Stimulated activated CD4-positive, alpha-beta T cell treated with anti-CD3 and anti-CD28 coated beads, Interleukin-1b, Interleukin-23, amount 100 ng/mL, for 4 hours (primary cell): Measurements from ENCODE around the gene NAE1.
"Not testable (repeated sequence)": the region's sequence is repeated elsewhere in the genome, so short reads cannot be mapped to it uniquely, and the experiment has no call there.

Experiments used
- DNase-seq, 2 donors: peaks; one replicate each; pipeline ENCODE4 v3.0.0-alpha.2; 2020; ENCODE audit warnings: low read depth in 2 of 2

NAE1 gene

DNA sequence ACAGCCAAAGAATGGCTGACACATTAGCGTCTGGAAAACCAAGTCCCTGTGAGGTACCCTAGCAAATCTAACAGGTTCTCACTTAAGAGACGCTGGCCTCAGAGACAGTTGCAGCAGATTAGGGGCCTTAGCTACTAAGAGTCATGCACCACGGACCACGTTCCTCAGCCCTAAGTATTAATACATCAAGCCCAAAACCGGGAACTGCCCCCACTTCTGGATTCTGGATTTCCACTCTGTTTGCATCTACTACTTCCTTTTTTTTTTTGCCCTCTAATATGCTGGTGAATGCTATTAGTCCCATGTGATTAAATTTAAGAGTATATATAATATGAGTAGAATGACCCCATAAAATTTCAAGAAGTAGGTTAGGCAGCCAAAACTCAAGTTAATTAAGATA is 28.6 kb downstream of the NAE1 start:
- DNase-seq: no peak

DNA sequence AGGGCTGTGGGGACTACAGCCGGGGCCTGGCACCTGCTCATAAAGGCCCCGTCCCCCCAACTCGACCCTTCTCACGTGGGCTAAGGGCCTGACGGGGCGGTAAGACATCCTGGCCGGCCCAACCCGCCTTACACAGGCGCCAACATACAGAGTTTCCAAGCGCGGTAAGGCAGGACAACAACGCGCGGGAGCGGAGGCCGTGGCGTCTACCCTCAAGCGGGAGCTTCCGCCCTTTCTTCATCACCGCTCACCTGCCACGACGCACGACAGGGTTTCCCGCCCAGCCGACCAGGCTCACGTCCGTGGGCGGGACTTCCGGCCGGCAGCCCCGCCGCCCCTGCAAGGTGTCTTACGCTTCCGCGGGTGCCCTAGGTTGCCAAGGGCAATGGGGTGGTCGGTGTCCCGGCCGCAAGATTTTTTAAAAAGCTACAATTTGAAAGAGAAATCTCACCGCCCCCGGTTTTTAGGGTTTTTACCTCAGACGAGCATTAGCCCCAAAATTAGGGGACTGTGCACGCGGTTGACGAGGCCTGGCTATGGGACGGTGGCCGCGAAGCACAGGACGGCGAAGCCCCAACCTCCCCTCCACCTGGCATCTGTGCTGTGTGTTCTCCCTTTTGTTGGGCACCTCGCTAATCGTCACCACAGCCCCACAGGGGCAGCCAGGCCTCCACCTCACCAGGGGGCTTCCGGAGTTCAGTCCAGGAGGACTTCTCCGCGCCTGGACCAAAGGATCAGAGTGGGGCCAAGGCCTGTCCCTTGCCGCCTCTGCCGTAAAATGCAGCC is 29.3 kb downstream of the NAE1 start, which contains the start of gene TERB1:
Gene TERB1 (minus strand): TSS at position 265 of the 786 bp plus-strand sequence. CDS start 4,786 bp downstream, outside the sequence.
- DNase-seq: no peak

DNA sequence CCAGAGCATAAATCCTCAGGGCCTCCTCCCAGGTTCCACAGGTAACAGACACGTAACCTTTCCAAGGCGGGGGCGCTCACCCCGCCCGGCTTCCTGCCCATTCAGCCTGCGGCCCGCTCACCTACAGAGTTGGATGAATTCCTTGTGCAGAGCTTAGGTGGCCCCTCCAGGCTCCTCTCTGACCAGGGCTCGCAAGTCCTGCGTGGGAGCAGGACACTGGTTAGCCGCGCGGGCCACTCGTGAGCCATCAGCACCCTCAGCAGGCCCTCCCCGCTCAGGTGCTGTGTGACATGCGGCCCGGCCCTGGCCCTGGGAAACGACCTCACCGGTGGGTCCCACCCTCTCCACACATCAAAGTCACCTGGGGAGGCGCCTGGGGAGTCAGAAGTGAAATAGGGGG is 29.9 kb downstream of the NAE1 start:
- no peak for DNase-seq

DNA sequence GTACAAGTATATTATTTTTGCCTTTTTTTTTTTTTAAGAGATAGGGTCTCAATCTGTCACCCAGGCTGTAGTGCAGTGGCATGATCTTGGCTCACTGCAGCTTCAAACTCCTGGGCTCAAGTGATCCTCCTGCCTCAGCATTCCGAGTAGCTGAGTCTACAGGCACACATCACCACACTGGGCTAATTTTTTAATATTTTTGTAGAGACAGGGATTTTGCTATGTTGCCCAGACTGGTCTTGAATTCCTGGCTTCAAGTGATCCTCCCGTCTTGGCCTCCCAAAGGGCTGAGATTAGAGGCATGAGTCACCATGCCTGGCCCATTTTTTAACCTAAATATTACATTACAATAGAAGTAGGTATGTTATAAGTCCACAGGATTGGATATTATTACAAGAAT is 32.6 kb downstream of the NAE1 start:
- no peak for DNase-seq

DNA sequence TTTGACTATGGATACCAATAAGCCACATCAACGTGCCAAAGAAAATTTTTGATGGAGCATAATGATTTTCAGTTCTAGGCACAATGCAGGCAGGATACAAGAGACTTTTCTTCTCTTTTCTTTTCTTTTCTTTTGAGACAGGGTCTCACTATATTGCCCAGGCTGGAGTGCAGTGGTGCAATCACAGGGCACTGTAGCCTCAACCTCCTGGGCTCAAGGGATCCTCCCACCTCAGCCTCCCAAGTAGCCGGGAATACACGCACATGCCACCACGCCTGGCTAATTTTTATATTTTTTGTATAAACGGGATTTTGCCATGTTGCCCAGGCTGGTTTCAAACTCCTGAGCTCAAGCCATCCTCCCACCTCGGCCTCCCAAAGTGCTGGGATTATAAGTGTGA is 36.8 kb downstream of the NAE1 start:
- DNase-seq: not testable (repeated sequence)

DNA sequence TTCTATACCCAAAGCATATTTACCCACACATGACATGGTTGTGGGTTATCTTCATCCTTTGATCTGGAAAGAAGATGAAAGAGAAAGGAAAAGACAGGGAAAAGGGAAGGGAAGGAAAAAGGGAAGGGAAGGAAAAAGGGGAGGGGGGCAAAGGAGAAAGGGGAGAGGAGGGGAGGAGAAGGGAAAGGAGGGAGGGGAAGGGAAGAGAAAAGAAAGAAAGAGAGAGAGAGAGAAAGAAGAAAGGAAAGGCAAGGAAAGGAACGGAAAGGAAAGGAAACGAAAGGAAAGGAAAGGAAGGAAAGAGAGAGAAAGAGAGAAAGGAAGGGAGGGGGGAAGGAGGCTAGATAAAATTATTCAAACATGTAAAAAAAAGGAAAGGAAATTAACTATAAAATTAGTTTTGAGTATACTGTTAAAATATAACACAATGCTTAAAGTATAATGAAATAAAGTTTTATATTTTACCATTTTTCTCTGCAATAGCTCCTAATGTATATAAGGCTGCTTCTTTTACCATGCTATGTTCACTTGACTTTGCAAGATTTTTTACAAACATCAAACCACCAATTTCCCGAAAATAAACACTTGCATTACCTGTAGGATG is 40.5 kb downstream of the NAE1 start:
- DNase-seq: no peak

DNA sequence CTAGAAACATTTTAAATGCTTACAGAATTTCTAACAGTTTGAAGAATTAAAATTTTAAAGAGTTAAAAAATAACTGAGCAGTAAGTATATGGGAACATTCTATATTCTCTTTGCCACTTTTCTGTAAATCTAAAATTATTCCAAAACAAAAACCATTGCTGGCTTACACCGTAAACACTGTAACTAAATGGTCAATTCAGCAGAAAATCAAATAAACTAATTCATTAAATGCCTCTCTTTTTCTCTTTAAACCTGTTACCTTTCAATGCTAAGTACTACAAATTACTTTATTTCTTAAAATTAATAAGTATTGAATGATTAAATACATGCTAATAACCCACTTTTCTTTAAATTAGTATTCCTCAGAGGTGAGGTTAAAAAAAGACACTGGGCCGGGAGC is 43.3 kb downstream of the NAE1 start:
- no peak for DNase-seq

DNA sequence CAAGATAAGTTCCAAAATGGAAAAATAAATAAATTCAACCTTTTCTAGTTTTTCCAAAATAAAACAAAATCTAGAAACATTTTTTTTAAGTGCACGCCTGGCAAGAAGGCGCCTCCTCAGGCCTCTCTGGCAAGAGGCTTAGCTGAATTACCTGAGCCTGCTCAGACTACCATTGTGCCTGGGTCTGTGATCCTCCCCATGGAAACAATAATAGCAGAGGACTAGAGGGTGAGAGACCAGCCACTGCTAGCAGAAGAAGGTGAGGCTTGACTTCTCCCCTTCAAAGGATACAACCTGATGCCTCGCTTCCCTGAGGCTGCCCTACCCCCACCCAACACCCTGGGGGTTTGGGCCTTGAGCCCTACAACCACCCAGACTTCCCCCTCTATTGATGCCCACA is 44.2 kb downstream of the NAE1 start:
- DNase-seq: no peak

DNA sequence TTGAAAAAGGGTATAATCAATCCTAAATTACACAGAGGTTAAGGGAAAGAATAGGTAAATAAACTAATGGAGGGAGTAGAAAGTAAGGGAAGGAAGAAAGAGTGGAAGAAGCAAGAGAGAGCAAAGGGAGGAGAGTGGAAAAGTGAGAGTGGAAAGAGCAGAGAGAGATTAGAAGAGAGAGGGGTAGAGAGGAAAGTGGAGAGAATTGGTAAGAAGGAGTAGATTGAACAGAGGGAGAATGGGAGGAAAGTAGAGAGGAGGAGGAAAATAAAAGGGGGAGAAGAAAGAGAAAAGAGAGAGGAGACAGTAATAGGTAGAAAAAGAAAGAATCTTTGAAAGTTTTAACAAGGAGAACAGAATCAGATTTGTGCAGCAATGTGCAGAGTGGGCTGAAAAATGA is 54.3 kb downstream of the NAE1 start:
- no peak for DNase-seq

DNA sequence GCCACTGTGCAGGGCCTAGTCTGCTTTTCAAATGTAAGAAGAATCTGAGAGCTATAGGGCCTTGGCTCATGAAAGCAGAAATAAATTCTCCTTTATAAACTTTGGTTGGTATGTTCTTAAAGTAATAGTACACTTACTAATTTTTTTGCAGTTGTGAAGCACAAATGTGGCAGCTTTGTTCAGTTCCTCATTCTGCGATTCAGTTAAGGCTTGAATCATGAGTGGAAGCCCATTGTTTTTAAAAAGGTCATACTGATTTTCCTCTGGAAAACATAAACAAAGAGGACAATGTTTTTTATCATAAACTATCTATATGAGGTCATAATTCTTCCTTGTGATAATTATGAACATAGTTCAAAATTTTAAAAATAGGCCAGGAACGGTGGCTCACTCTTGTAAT is 55.8 kb downstream of the NAE1 start:
- DNase-seq: no peak

DNA sequence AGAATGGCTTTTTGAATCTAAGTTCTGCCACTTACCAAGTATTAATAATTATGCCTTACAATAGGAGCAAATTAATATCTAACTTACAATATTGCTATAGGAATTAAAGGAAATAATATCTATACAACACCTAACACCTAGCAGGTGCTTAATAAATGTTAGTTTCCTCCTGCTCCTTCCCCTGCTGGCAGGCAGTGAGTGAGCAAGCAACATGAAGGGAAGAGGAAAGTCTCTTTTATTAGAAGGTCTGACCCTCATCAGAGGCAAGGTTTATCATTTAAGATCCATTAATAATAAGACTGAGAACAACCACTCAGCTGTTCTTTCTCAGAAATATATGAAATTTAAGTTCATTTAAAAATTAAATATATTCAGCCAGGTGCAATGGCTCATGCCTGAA is 72.7 kb downstream of the NAE1 start:
- DNase-seq: no peak

DNA sequence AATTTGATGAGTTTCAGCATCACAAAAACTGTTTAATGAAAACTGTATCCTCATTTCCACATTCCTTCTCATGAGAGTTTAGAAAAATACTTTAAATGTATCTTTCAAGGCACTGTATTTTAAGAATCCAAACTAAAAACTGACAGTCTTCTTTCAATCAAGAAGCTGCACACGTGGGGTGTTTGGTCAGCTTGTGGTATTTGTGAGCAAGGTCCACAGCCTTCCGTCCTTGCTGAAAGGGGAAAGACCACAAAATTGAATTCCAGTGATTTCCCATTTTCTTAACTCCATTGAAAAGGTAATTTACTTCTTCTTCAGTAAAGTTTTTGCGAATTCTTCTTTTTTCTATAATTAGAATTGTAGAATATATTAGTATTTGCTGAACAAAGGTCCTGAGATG is 76.0 kb downstream of the NAE1 start:
- no peak for DNase-seq

DNA sequence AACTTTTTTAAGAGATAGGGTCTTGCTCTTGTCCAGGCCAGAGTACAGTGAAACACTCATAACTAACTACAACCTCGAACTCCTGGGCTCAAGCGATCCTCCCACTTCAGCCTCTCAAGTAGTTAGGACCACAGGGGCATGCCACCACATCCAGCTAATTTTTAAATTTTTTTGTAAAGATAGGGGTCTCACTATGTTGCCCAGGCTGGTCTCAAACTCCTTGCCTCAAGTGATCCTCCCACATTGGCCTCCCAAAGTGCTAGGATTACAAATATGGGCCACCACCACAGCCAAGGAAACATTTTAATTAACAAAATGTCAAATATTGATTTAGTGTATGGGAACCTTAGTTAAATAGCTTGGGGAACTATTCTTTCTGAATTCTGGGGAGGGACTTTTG is 76.6 kb downstream of the NAE1 start:
- DNase-seq: no peak

DNA sequence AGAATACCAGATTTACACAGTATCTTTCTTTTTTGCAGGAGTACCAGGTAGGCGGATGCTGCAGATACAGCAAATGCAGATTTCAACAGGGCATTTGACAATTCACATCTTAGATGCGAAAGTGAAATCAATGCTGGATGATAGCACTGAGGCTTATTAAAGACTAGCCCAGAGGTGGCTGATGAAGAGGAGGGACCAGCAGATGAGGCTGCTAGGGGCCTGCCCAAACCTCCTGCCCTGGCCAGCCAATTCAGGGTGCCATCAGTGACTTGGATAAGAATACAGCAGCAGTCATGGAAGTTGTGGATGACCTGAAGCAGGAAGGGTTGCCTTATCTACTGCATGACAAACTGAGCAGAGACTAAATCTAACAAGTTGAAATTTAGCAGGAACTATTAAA is 77.8 kb downstream of the NAE1 start:
- DNase-seq: no peak
